Forelimb muscle (tissue), 1 donor: ENCODE data around the gene GHDC. TPM values are rescaled to one million over a fixed set of nuclear protein-coding genes. Genes with fewer than 3 reads are reported as not detected.
"Not testable (repeated sequence)": the region's sequence is repeated elsewhere in the genome, so short reads cannot be mapped to it uniquely, and the experiment has no call there.

ENCODE experiments used
- DNase-seq: peaks from one replicate; pipeline ENCODE4 v3.0.0-alpha.2; 2013; ENCODE audit warnings: low read depth
- polyA plus RNA-seq: library from polyadenylated mRNA; unstranded; fragments of 120-200 nt; gene quantifications from one replicate; pipeline ENCODE4 v1.2.1, GENCODE V29; 2013; ENCODE audit not compliant: insufficient read length

GHDC gene
- 12.8 TPM for polyA plus RNA-seq

DNA sequence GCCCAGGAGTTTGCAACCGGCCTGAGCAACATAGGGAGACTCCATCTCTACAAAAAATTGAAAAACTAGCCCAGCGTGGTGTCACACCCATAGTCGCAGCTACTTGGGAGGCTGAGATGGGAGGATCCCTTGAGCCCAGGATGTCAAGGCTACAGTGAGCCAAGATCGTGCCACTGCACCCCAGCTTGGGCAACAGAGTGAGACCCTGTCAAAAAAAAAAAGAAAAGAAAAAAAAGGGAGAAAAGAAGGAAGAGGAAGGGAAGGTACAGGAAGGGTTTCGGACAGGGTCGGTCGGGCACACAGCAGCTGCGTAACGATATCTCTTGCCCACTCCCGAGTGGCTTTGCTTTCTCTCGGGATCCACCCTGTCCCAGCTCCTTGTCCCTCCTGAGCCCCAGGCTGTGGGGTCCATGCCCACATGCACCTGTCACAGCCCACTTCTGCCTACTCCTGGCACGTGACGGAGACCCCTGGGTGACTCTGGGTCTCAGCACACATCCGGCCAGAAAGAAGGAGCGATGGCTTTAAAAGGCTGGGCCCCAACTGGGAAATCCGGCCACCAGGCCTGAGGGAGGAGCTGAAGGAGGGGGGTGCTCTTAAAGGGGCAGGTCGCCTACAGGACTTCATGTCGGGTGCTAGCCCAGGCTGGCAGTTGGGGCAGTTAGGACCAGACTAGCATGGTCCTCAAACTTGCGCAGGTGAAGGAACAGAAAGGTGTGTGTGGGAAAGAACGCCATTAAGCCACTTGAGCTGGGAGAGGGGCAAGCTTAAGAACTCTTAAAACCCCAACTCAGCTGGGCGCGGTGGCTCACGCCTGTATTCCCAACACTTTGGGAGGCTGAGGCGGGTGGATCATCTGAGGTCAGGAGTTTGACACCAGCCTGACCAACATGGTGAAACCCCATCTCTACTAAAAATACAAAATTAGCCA lies at the start of gene GHDC:
Gene GHDC, minus strand, starts transcription at position 526 of the 931 bp plus-strand sequence. CDS start 913 bp downstream, outside the sequence.
- peak; percentile 47 for DNase-seq

- no peak for DNase-seq
These were observed 49.2 kb upstream of the GHDC start for GRCh38 chr17:42243493-42243982.

DNA sequence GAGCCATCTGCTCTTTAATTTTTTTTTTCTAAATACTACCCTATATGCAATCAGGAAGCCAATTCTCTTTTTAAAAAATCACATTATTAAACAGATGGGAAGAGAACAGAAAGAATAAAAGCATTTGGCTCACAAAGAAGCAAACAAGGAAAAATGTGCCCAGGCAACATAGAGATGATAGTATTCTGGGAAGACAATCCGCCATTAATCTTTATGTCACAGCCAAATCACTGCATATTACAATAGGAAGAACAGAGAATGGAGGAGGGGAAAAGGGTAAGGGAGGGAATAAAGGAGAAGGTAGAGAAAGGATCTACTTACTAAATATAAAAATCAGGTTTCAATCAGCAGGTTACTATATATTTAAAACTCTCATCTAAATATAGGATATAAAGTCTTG lies 47.6 kb upstream of the GHDC start:
- DNase-seq = no peak

DNA sequence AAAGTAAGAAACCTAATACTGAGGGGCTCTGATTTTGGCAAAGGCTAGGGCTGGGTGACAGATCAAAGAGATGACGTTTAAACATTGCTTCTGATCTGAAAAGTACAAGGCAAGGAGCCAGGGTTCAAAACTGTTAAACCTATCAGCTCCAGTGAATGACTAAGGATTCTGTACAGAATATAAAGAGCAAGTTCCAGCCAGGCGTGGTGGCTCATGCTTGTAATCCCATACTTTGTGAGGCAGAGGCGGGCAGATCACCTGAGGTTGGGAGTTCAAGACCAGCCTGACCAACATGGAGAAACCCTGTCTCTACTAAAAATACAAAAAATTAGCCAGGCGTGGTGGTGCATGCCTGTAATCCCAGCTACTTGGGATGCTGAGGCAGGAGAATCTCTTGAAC lies 46.6 kb upstream of the GHDC start:
- DNase-seq = not testable (repeated sequence)

GRCh38 chr17:42240201-42240600 lies 45.9 kb upstream of the GHDC start:
- DNase-seq = no peak

DNA sequence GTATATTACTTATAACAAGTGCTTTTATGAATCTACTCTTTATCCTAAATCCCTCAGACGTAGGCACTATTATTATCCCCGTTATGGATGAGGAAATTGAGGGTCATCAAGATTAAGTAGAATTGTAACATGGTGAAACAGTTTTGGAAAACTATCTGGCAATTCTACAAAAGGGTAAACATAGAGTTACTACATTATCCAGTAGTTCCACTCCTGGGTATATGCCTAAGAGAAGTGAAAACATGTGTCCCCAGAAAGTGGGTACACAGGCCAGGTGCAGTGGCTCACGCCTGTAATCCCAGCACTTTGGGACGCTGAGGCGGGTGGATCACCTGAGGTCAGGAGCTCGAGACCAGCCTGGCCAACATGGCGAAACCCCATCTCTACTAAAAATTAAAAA lies 45.3 kb upstream of the GHDC start:
- DNase-seq = not testable (repeated sequence)

DNA sequence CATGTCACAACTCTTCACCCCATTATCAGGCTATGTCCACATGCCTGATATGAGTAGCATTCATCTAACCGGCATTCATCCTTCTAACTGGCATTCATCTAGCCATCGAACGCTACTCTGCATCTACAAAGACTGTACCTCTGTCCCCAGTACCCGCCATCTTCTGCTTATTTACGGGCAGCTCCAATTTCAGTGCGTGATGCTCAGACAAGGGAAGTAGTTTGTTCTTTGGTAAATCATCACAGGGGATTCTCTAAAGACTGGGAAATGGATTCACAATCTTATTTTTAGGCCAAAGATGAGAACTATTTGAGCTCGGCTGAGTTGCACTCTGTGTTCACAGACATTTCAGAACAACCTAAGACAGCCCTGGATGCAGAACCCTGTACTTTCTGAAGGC lies 42.5 kb upstream of the GHDC start:
- DNase-seq = no peak

DNA sequence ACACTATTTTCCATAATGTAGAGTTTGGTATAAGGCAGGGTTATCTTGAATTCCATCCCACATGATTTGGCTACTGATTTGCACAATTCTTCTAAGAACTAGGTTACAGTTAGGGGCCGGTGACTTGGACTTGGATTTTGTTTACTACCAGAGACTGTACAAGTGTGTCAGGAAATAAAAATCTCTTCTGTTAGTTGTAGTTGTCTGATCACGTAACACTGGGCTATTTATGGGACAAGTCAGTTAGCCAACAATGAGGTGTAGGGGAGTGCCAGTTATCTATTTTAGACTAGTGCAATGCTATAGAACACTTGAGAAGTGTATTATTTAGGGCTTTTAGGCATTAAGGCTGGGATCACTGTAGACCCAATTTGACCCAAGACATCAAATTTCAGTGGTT lies 39.7 kb upstream of the GHDC start:
- DNase-seq = no peak

- DNase-seq = no peak
These were observed 38.9 kb upstream of the GHDC start for GRCh38 chr17:42233156-42233555.

DNA sequence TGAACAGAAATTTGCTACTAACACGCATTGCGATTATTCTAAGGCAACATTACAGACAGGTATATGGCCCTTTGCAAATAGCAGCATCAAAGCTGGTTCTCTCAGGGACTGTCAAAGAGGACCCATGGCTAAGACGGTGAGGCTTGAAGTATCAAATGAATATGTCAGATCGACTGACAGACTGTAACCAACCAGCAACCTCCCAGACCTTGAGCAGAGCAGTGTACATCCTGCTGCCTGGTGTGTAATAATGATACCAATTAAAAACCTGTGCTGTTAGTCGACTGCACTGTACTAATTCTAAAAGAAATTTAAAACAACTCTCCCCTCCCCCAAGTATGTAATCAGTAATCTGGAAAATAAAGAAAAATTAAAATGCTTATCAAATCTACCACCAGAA lies 35.9 kb upstream of the GHDC start:
- DNase-seq = no peak

DNA sequence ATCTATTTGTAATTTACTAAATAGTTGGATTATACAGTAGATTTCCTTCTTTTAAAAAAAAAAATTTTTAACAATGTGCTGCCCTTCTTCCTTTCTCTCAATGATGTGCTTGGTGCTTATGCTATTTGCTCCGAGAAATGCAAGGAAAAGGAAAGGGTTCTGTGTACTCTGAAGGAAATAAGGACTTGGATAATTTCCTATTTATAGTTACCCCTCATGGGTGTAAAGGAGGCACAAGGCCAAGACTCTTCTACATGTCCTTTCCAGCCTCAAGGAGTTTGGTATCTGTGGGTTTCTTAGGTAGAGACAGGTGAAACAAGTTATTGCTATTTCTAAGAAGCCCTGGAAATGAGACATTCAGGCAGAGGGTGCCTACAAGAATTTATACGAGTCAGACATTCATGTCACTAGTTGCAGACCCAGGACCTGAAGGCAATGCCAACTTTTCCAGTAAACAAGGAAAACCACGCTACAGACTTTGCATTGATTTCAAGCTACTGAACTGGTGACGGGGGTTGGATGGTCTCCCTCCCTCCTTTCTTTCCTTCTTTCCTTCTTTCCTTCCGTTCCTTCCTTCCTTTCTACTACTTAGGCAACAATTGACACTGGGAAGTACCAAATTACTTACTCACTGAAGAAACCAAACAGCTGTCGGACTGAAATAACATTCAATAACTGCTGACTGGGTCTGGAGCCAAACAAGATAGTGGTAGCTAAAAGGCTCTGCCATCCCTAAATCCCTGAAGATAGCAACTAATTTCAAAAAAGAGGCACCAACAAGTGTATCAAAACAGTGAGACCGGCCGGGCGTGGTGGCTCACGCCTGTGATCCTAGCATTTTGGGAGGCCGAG lies 33.8 kb upstream of the GHDC start:
- DNase-seq = no peak

- DNase-seq = no peak
These were observed 31.4 kb upstream of the GHDC start for GRCh38 chr17:42225646-42226045.

GRCh38 chr17:42224651-42225050 lies 30.4 kb upstream of the GHDC start:
- DNase-seq = no peak

DNA sequence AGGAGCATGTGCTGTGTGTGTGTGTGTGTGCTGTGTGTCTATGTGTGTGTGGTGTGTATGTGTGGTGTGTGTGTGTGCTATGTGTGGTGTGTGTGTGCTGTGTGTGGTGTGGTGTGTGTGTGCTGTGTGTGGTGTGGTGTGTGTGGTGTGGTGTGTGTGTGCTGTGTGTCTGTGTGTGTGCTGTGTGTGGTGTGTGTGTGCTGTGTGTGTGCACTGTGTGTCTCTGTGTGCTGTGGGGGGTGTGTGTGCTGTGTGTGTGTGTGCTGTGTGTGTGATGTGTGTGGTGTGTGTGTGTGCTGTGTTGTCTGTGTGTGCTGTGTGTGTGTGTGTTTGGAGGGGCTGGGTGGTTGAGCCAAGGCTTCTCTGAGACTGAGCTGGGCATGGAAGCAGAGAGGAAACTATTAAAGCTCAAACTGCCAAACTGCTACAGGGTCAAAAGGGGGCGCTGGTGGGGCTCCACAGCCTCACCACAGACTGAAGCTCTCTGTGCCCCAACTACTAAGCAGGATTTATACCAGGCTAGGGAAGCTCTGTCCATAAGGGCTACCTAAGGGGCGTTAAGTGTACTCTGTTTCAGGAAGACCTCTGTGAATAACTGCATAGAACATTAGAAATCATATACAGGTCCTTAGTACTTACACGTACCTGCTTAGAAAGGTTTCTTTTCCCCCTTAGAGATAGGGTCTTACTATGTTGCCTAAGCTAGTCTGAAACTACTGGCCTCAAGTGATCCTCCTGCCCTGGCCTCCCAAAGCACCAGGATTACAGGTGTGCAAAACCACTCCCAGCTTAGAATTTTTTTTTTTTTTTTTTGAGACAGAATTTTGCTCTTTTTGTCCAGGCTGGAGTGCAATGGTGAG lies 27.8 kb upstream of the GHDC start:
- DNase-seq = no peak

DNA sequence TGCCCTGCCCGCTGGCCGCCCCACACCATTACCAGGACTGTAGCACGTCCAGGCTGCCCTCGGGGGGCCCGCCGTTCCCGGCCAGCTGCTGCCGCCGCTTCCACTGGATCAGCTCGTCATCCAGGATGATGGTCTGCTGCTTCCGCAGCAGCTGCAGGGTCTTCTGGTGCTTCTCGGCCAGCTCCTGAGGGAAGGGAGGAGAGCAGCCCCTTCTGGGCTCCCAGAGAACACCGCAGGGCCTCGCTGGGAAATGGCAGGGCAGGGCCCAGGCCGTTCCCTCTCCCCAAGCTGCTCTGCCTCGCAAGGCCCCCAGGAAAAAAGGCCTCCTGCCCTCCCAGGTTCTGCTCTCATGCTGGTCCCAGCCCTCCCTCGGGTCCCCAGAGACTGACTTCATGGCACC lies 25.0 kb upstream of the GHDC start:
- DNase-seq = not testable (repeated sequence)

- no peak for DNase-seq
These were observed 19.9 kb upstream of the GHDC start for GRCh38 chr17:42214156-42214555.

DNA sequence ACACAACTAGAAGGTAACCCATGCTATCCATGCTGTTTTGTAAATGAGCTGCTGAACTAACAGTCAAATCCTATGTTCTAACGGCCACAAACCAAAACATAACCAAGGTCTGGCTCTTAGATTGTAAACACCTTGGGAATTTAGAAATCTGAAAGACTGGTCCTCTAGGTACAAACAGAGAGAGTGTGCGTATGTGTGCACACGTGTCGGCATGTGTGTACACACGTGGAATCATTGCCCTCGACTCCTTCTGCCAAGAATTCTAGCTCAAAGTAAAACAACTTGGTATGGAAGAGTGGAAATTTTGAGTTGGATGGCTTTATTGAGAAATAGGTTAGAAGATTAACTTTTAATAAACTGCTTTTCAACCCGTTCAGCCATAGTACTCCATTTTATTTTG lies 18.1 kb upstream of the GHDC start:
- no peak for DNase-seq

DNA sequence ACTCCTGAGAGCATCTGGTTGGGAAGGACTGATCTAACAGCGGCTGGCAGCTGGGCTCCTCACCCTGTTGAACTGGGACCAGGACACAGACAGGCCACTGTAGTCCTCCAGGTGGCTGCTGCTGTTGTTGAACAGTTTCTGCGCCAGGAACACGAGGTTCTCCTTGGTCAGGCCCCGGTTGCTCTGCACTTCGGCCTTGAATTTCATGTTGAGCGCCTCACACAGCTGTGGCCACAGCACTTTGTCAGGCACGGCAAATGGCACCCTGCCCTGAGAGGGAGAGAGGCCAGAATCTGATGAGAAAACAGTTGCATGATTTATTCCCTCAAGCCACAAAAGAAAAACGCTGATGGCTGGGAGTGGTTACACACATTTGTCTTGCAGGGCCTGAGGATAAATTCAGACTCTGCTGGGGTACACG lies 17.6 kb upstream of the GHDC start:
- not testable (repeated sequence) for DNase-seq

GRCh38 chr17:42210046-42210445 lies 15.8 kb upstream of the GHDC start:
- no peak for DNase-seq

GRCh38 chr17:42206153-42206612 lies 11.9 kb upstream of the GHDC start:
- DNase-seq = not testable (repeated sequence)

- no peak for DNase-seq
These were observed 9.1 kb upstream of the GHDC start for GRCh38 chr17:42203354-42203753.
